PFSK-1 (cell line): ENCODE data around the gene SPINT2.
A peak's percentile ranks its signal among the peaks of the same experiment; 100 is the strongest.

Experiments used
- FOXP2 ChIP-seq: optimal IDR thresholded peaks from 2 replicates; pipeline ENCODE3; 2011; ENCODE audit warnings: borderline replicate concordance, control low read depth, inconsistent platforms; ENCODE audit not compliant: insufficient read depth; ENCODE audit errors: extremely low read length, extremely low read depth
- POLR2AphosphoS5 ChIP-seq: IDR thresholded peaks from 2 replicates; pipeline ENCODE4 v1.6.1; 2012; ENCODE audit warnings: low read depth, mild to moderate bottlenecking, control low read depth, low read length, moderate library complexity
- SIN3A ChIP-seq: IDR thresholded peaks from 2 replicates; pipeline ENCODE4 v1.6.1; 2012; ENCODE audit warnings: mild to moderate bottlenecking, low read length, moderate library complexity, borderline replicate concordance; ENCODE audit not compliant: insufficient read depth
- TAF1 ChIP-seq: IDR thresholded peaks from 2 replicates; pipeline ENCODE4 v1.6.1; 2012; ENCODE audit warnings: low read length, control low read depth, borderline replicate concordance; ENCODE audit not compliant: insufficient read depth
- TF ChIP-seq, protein P1 (sequence below), 2 experiments: IDR thresholded peaks; 2 replicates each; pipeline versions ENCODE4 v1.6.1 to v1.8.0; 2011 to 2012; ENCODE audit warnings: low read depth in 2 of 2, low read length in 2 of 2, control low read depth in 1 of 2, inconsistent platforms in 1 of 2, mild to moderate bottlenecking in 1 of 2, moderate library complexity in 1 of 2; ENCODE audit not compliant: insufficient read depth in 1 of 2

SPINT2 gene

DNA sequence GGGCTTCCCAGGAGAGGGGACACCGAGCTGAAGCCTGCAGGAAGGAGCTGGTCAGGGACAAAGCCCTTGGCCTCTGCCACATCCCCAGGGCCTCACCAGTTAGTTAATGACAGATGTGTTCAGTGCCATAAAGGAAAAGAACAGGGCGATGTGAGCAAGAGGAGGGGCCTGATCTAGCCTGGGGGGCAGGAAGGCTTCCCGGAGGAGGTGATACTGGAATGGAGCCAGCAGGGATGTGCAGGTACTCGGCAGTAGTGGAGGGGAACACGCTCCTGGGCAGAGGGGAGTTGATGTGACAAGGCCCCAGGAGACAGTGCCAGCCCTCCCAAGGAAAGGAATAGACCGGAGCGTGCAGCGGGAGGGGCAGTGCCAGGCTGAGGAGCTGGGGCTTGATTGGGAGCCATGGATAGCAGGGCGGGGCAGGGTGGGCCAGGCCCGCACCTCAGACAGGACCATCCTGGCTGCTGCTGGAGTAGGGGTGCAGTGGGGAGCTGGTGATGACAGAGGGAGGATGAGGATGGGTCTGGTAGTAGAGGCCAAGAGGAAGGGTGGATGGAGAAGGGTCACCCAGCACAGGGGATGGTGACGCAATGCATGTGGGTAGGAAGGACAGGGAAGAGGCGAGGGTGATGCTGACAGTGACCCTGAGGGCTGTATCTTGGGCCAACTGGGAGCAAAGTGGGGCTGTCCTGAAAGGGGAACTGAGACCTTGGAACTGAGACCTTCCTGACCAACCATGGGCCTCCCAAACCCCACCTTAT lies 43.8 kb downstream of the SPINT2 start:
- no peak for TF ChIP-seq TAF1
- no peak for TF ChIP-seq FOXP2
- TF ChIP-seq SIN3A = no peak
- no peak for TF ChIP-seq POLR2AphosphoS5
- TF ChIP-seq, protein P1, sequence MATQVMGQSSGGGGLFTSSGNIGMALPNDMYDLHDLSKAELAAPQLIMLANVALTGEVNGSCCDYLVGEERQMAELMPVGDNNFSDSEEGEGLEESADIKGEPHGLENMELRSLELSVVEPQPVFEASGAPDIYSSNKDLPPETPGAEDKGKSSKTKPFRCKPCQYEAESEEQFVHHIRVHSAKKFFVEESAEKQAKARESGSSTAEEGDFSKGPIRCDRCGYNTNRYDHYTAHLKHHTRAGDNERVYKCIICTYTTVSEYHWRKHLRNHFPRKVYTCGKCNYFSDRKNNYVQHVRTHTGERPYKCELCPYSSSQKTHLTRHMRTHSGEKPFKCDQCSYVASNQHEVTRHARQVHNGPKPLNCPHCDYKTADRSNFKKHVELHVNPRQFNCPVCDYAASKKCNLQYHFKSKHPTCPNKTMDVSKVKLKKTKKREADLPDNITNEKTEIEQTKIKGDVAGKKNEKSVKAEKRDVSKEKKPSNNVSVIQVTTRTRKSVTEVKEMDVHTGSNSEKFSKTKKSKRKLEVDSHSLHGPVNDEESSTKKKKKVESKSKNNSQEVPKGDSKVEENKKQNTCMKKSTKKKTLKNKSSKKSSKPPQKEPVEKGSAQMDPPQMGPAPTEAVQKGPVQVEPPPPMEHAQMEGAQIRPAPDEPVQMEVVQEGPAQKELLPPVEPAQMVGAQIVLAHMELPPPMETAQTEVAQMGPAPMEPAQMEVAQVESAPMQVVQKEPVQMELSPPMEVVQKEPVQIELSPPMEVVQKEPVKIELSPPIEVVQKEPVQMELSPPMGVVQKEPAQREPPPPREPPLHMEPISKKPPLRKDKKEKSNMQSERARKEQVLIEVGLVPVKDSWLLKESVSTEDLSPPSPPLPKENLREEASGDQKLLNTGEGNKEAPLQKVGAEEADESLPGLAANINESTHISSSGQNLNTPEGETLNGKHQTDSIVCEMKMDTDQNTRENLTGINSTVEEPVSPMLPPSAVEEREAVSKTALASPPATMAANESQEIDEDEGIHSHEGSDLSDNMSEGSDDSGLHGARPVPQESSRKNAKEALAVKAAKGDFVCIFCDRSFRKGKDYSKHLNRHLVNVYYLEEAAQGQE (IDR thresholded peaks at IDR 0.05; ENCODE audit: insufficient read depth in 1 of 2, low read depth in 2 of 2, low read length in 2 of 2) = no peak

DNA sequence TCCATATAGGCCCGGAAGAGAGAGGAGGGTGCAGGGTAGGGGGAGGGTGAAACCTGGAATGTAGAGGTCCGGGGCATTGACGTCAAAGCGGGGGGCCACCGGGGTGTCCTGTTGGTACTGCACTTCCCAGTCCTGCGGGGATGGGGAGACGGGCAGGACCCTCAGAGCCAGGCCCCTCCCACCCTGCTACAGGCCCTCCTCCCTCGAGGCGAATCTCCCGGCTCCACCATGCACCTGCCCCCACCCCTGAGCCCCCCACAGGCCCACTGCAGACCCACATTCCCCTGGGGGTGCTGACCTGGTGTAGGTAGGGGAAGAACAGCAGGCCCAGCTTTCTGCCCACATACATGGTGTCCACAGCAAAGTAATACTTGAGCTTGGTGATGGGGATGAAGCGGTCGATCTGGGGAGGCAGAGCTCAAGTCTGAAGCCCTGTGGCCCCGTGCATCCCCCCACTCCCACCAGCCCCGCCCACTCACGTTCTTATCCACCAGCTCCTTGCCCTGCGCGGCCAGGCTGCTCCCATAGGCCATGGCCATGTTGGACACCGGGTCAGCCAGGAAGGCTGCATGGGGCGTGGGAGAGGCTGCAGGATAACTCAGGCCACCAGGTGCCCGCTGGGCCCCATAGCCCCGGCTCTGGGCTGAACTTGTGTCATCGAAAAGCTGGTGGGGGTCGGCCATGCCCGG lies 44.7 kb downstream of the SPINT2 start:
- TF ChIP-seq TAF1 = no peak
- no peak for TF ChIP-seq SIN3A
- no peak for TF ChIP-seq POLR2AphosphoS5
- TF ChIP-seq FOXP2 = no peak
- TF ChIP-seq, protein P1 (IDR thresholded peaks at IDR 0.05; ENCODE audit: insufficient read depth in 1 of 2, low read depth in 2 of 2, low read length in 2 of 2) = no peak

DNA sequence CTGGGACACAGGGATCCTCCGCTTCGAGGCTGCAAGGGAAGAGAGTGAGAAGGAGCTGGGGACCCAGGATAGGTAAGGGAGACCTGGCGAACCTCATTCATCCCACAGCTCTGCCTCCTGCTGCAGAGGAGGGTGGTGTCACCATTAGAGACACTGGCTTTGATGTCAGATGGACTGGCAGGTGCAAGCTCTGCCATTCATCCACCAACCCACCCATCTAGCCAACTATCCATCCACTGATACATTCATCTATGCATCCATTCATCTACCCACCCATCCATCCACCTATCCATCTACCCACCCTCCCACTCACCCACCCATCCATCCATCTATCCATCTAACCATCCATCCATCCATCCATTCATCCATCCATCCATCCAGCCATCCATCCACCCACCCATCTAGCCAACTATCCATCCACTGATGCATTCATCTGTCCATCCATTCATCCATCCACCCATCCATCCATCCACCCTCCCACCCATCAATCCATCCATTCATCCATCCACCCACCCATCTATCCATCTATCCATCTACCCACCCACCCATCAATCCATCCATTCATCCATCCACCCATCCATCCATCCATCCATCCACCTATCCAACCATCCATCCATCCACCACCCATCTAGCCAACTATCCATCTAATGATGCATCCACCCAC lies 45.4 kb downstream of the SPINT2 start:
- TF ChIP-seq POLR2AphosphoS5 = no peak
- no peak for TF ChIP-seq SIN3A

DNA sequence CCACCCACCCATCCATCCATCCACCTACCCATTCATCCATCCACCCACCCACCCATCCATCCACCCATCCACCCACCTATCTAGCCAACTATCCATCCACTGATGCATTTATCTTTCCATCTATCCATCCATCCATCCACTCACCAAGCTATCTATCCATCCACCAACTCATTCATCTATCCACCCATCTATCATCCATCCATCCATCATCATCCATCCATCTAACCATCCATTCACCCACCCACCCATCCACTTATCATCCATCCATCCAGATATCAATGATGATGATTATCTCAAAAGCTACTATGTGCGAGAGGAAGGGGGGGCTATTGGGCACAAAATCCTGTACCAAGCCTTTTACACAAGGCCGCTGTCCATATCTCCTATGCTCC lies 45.9 kb downstream of the SPINT2 start:
- TF ChIP-seq POLR2AphosphoS5 (no peak), SIN3A (no peak), FOXP2 (no peak), TAF1 (no peak)
- TF ChIP-seq, protein P1 (IDR thresholded peaks at IDR 0.05; ENCODE audit: insufficient read depth in 1 of 2, low read depth in 2 of 2, low read length in 2 of 2) = no peak

DNA sequence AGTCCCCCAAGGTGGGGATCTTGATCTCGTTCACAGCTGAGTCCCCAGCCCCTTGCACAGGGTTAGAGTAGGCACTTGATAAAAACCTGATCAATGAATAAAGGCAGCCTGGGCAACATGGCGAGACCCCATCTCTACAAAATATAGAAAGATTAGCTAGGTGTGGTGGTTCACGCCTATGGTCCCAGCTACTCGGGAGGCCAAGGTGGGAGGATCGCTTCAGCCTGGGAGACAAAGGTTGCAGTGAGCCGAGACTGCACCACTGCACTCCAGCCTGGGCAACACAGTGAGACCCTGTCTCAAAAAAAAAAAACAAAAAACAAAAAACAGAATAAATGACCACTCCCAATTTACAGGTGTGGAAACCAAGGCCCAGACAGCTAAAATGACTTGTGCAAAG lies 46.6 kb downstream of the SPINT2 start:
- no peak for TF ChIP-seq FOXP2

DNA sequence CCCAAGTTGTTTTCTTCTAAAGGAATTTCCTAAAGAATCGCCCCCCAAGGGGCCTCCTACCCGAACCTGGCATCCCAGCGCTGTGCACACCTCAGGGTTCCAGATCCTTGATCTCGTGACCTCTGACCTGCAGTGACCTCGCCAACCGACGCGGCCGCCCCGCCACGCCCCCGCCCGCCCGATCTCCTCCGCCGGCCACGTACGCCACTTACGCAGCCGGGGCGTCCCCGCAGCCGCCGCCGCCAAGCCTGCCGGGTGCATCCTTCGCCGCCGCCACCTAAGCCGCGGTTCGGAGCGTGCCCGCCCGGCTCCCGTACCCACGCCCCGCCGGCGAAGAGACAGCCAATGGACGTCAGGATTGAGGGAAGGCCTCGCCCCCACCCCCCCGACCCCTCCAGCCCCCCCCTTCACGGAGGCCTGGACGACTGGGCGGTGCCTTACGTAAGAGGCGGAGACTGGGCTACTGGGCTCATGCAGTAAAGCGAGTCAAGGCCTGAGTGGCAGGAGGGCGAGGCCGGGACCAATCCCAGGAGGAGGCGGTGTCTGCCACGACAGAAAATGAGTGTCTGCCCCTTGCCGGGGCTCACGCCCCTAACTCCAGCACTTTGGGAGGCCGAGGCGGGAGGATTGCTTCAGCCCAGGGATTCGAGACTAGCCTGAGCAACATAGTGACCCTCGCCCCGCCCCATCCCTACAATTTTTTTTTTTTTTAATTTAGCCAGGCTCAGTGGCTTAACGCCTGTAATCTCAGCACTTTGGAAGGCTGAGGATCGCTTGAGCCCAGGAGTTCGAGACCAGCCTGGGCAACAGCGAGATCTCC lies 51.5 kb downstream of the SPINT2 start, which contains the start of gene YIF1B:
YIF1B (minus strand) TSS at position 291 of the 820 bp plus-strand sequence; CDS start at position 261, 30 bp downstream.
- TF ChIP-seq POLR2AphosphoS5 = no peak
- TF ChIP-seq FOXP2 = peak; percentile 93
- no peak for TF ChIP-seq SIN3A
- TF ChIP-seq TAF1 = no peak
